DND-41 (cell line): ENCODE measurements around the gene RSPO3.

Source experiments
- ATAC-seq: fragments of 200-7000 bp; cut with Tn5 transposase; 3 replicates; pipeline ENCODE4 v1.9.1; 2021; ENCODE audit warnings: low read depth; ENCODE audit not compliant: insufficient read depth
- DNase-seq: peaks from one replicate; pipeline ENCODE4 v3.0.0-alpha.2; 2020
- H2AFZ ChIP-seq: 2 replicates; pipeline ENCODE4 v1.6.0; 2012; ENCODE audit warnings: low read depth, low read length
- H3K27ac ChIP-seq: 2 replicates; pipeline ENCODE4 v1.5.1; 2012; ENCODE audit warnings: low read length, inconsistent platforms
- H3K27me3 ChIP-seq: fragments of 200-600 bp; sonication (generic); 2 replicates; pipeline ENCODE4 v1.6.0; 2012; ENCODE audit warnings: low read length, mild to moderate bottlenecking, inconsistent platforms; ENCODE audit not compliant: insufficient read depth, poor library complexity
- H3K36me3 ChIP-seq: 2 replicates; pipeline ENCODE4 v1.5.1; 2012; ENCODE audit warnings: low read length, inconsistent platforms; ENCODE audit not compliant: insufficient read depth
- H3K4me1 ChIP-seq: 2 replicates; pipeline ENCODE4 v1.5.1; 2012; ENCODE audit warnings: mild to moderate bottlenecking, low read length; ENCODE audit not compliant: insufficient read depth
- H3K4me2 ChIP-seq: 2 replicates; pipeline ENCODE4 v1.6.0; 2012; ENCODE audit warnings: mild to moderate bottlenecking, moderate library complexity, low read length, inconsistent platforms; ENCODE audit not compliant: insufficient read depth
- H3K4me3 ChIP-seq, 2 experiments: fragments of 200-600 bp in 1 of 2; shearing (Covaris generic) in 1 of 2; 2 replicates each; pipeline ENCODE4 v1.5.1; 2012 to 2016; ENCODE audit warnings: inconsistent platforms in 2 of 2, low read length in 2 of 2, mild to moderate bottlenecking in 2 of 2, low read depth in 1 of 2, moderate library complexity in 1 of 2
- H3K79me2 ChIP-seq: 2 replicates; pipeline ENCODE4 v1.6.0; 2012; ENCODE audit warnings: low read length, inconsistent platforms; ENCODE audit not compliant: insufficient read depth
- H3K9ac ChIP-seq: 2 replicates; pipeline ENCODE4 v1.6.0; 2012; ENCODE audit warnings: low read depth, mild to moderate bottlenecking, inconsistent platforms, low read length, moderate library complexity
- H3K9me3 ChIP-seq: 2 replicates; pipeline ENCODE4 v1.5.1; 2012; ENCODE audit warnings: low read length, moderate library complexity, mild to moderate bottlenecking, inconsistent platforms; ENCODE audit not compliant: insufficient read depth, severe bottlenecking
- H4K20me1 ChIP-seq: 2 replicates; pipeline ENCODE4 v1.6.0; 2012; ENCODE audit warnings: low read length; ENCODE audit not compliant: insufficient read depth
- EZH2 ChIP-seq: IDR thresholded peaks from 3 replicates; pipeline ENCODE4 v1.6.1; 2012; ENCODE audit warnings: borderline replicate concordance, low read depth, mild to moderate bottlenecking, moderate library complexity, low read length, inconsistent platforms; ENCODE audit not compliant: severe bottlenecking
- TF ChIP-seq, protein P1 (sequence below): IDR thresholded peaks from 2 replicates; pipeline ENCODE4 v1.5.1; 2012; ENCODE audit warnings: borderline replicate concordance, low read length, moderate library complexity, mild to moderate bottlenecking; ENCODE audit not compliant: poor library complexity, severe bottlenecking; ENCODE audit errors: extremely low read depth

RSPO3 gene

DNA sequence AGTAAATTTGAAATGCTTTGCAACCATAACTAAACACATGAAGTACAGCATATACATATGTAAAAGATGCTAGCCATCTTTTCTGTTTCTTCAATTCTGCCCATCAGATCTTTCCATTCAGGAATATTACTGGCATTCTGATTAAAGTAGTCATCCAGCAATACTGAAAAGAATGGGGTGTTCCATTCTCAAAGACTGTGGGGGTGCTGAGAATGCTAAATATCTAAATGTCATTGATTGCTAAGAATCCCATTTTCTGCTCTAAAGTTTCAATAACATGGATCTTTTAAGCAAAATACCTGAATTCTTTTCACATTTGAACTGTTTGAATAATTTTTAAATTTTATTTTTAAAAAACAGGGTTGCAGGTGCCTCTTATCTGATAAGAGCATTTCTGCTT is 6.2 kb downstream of the RSPO3 start:
- Histone ChIP-seq H3K27me3 (no peaks in the 10 kb centered on the region), H3K9ac (no peak overlapping the region), H3K36me3 (no peaks in the 10 kb centered on the region), H3K4me2 (no peak overlapping the region), H3K27ac (no peak overlapping the region), H3K4me1 (no peaks in the 10 kb centered on the region), H3K4me3 (no peak overlapping the region), H3K79me2 (no peaks in the 10 kb centered on the region), H3K9me3 (peaks cover 2% of the 10 kb centered on the region), H2AFZ (no peak overlapping the region), H4K20me1 (no peaks in the 10 kb centered on the region)
- no peak for DNase-seq
- TF ChIP-seq, protein P1, sequence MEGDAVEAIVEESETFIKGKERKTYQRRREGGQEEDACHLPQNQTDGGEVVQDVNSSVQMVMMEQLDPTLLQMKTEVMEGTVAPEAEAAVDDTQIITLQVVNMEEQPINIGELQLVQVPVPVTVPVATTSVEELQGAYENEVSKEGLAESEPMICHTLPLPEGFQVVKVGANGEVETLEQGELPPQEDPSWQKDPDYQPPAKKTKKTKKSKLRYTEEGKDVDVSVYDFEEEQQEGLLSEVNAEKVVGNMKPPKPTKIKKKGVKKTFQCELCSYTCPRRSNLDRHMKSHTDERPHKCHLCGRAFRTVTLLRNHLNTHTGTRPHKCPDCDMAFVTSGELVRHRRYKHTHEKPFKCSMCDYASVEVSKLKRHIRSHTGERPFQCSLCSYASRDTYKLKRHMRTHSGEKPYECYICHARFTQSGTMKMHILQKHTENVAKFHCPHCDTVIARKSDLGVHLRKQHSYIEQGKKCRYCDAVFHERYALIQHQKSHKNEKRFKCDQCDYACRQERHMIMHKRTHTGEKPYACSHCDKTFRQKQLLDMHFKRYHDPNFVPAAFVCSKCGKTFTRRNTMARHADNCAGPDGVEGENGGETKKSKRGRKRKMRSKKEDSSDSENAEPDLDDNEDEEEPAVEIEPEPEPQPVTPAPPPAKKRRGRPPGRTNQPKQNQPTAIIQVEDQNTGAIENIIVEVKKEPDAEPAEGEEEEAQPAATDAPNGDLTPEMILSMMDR, result no peak
- TF ChIP-seq EZH2, result no peak
- no peak for ATAC-seq

- no peak overlapping the region for H3K27ac ChIP-seq
- H3K36me3 ChIP-seq, result no peaks in the 10 kb centered on the region
- H3K4me3 ChIP-seq, result no peak overlapping the region
- no peaks in the 10 kb centered on the region for H3K79me2 ChIP-seq
- no peak overlapping the region for H2AFZ ChIP-seq
- ATAC-seq (no peak), DNase-seq (no peak)
- H3K4me2 ChIP-seq, result no peak overlapping the region
- no peaks in the 10 kb centered on the region for H3K4me1 ChIP-seq
- no peaks in the 10 kb centered on the region for H4K20me1 ChIP-seq
- H3K27me3 ChIP-seq, result no peaks in the 10 kb centered on the region
- H3K9me3 ChIP-seq, result no peaks in the 10 kb centered on the region
- H3K9ac ChIP-seq, result no peak overlapping the region
- TF ChIP-seq EZH2, result no peak
- TF ChIP-seq, protein P1, result no peak
Observed at GRCh38 chr6:127128066-127128465, 9.6 kb downstream of the RSPO3 start.

DNA sequence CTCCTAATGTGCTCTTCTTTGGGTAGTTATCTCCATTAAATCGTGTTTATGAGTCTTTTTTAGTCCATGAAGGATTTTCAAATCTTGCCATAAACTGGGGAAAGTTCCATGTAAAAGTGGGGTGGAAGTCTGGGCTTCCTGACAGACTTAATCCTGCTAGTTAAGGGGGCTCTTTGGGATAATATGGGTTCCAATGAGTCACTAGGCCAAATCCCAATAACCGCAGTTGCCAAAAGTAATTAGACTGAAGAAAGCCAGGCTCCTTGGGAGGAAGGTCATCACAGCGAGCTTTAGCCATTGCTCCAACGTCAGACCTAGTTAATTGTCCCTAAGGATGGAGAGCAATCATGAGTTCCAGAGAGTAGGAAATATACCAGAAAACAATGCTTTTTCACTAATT is 10.8 kb downstream of the RSPO3 start:
- DNase-seq, result no peak
- H3K79me2 ChIP-seq, result no peaks in the 10 kb centered on the region
- H3K4me2 ChIP-seq, result no peak overlapping the region
- no peak overlapping the region for H3K9ac ChIP-seq
- H3K4me1 ChIP-seq, result no peaks in the 10 kb centered on the region
- no peak overlapping the region for H3K4me3 ChIP-seq
- H3K36me3 ChIP-seq, result no peaks in the 10 kb centered on the region
- TF ChIP-seq, protein P1, result no peak
- TF ChIP-seq EZH2, result no peak
- H3K9me3 ChIP-seq, result no peaks in the 10 kb centered on the region
- no peak overlapping the region for H2AFZ ChIP-seq
- H3K27ac ChIP-seq, result no peak overlapping the region
- no peaks in the 10 kb centered on the region for H3K27me3 ChIP-seq
- ATAC-seq, result no peak
- H4K20me1 ChIP-seq, result no peaks in the 10 kb centered on the region

- no peaks in the 10 kb centered on the region for H3K9me3 ChIP-seq
- no peaks in the 10 kb centered on the region for H4K20me1 ChIP-seq
- no peak overlapping the region for H2AFZ ChIP-seq
- no peak overlapping the region for H3K4me2 ChIP-seq
- DNase-seq, result no peak
- no peaks in the 10 kb centered on the region for H3K4me1 ChIP-seq
- H3K27me3 ChIP-seq, result no peaks in the 10 kb centered on the region
- H3K27ac ChIP-seq, result no peak overlapping the region
- TF ChIP-seq EZH2, result no peak
- TF ChIP-seq, protein P1, result no peak
- no peaks in the 10 kb centered on the region for H3K79me2 ChIP-seq
- no peak overlapping the region for H3K4me3 ChIP-seq
- no peaks in the 10 kb centered on the region for H3K36me3 ChIP-seq
- no peak overlapping the region for H3K9ac ChIP-seq
- ATAC-seq, result no peak
Observed at GRCh38 chr6:127131275-127131674, 12.8 kb downstream of the RSPO3 start.
